GM18861 (cell line): ENCODE measurements around the gene E2F4.

Experiments
- ATAC-seq: cut with Tn5 transposase; IDR thresholded peaks from one replicate; pipeline ENCODE4 v1.9.1; 2021; ENCODE audit not compliant: unreplicated experiment

Gene E2F4

DNA sequence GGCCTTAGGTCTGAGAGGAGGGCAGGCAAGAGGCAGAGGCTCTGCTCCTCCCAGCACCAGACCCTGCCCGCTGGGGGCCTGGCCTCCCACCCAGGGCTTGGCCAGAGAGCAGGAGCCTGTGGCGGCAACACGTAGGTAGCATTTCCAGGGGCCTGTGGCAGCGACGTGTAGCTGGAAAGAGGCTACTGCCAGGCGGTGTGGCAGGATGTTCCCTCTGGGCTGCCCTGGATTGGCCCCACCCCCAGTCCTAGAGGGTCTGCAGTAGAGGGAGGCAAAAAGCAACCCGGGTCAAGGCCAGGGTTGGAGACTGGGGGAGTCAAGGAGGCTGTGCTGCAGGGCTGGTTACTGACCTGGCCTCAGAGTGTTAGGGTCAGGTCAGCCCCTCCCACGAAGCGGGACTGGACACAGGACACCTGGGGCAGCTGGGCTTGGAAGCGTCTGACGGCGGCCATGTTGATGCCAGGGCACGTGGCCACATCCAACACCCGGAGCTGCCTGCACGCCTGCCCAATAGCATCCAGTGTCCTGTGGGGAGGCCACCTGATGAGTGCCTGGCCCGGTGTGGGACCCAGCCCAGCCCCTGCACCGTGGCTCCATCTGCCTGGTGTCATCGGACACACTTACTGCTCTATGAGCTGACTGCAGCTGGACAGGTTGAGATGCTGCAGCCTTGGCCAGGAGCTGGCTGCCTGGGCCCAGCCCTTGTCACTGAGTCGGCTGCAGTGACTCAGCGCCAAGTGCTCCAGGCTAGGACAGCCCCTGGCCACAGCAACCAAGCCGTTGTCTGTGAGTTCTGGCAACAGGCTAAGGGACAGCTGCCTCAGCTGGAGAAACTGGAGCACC lies 15.5 kb downstream of the E2F4 start:
- no peak for ATAC-seq

DNA sequence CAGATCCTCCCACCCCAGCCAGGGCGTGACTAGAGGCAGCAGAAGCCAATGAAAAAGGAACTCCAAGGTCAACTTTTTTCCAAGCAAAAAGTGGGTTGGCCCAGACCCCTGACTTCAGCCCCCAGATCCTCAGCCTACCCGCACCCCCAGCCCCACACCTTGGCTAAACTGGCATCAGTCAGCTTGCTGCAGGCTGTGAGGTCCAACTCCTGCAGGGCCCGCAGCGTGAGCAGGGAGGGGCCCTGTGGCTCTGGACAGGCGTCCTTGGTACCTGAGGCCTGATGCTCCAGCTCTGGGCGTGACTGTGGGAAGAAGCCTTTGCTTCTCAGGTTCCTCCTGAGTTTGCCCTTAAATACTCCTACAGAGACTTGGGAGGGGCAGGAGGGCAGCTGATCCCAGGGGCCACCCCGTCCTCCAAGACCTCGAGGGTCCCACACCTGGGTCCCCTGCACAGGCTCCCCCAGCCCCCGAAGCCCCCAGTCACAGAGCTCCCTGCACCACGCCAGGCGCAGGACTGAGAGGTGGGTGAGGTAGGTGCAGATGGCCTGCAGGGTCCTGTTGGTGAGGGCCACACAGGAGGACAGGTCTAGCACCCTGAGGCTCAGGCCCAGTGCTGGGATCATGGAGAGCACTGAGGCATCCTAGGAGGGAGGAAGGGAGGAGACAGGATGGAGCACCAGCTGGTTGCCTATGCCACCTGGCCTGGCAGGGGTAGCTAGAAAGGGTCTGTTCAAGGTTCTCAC lies 16.4 kb downstream of the E2F4 start:
- ATAC-seq = no peak

GRCh38 chr16:67209565-67209964 lies 17.6 kb downstream of the E2F4 start:
- ATAC-seq = no peak

DNA sequence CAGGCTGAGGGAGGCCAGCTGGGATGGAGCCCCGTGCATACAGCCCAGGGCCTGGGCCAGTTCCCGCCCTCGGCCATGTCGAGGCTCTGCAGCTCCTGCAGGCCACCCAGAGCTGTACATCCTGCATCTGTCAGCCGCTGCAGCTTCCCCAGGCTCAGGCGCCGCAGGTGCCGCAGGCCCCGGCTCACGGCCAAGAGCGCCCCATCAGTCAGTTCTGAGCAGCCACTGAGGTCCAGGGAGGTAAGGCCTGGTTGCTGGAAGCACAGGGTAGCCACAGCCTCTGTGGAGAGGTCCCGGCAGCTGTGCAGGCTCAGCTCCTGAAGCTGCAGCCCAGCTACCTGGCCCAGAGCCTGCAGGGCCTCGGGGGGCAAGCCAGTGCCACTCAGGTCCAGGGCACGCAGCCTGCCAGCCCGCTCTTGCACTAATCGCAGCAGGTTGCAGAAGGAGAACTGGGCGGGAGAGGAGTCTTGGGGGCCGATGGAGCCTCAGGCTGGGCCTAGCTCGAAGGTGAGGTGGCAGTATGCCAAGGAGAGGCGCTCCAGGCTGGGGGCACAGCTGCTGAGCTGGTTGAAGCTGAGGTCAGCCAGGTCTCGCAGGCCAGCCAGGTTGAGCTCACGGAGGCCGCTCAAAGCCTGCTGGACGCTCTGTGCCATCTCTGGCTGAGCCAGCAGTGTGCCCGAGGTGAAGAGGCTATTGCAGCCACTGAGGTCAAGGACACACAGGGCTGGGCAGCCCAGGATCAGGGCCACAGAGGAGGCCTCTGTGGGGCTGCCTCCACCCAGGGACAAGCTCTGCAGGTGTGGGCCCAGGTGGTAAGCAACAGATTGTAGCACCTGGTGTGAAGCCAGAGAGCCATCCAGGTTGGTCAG lies 18.3 kb downstream of the E2F4 start:
- no peak for ATAC-seq

GRCh38 chr16:67211674-67212073 lies 19.7 kb downstream of the E2F4 start:
- ATAC-seq = no peak

GRCh38 chr16:67212766-67213165 lies 20.8 kb downstream of the E2F4 start:
- ATAC-seq = no peak

GRCh38 chr16:67213197-67214019 lies 21.5 kb downstream of the E2F4 start:
- ATAC-seq = no peak

- no peak for ATAC-seq
Measured at GRCh38 chr16:67215706-67216105, 23.8 kb downstream of the E2F4 start.

GRCh38 chr16:67216612-67217490 lies 24.9 kb downstream of the E2F4 start:
- ATAC-seq = no peak

- ATAC-seq = no peak
Measured at GRCh38 chr16:67223992-67224391, 32.0 kb downstream of the E2F4 start.

DNA sequence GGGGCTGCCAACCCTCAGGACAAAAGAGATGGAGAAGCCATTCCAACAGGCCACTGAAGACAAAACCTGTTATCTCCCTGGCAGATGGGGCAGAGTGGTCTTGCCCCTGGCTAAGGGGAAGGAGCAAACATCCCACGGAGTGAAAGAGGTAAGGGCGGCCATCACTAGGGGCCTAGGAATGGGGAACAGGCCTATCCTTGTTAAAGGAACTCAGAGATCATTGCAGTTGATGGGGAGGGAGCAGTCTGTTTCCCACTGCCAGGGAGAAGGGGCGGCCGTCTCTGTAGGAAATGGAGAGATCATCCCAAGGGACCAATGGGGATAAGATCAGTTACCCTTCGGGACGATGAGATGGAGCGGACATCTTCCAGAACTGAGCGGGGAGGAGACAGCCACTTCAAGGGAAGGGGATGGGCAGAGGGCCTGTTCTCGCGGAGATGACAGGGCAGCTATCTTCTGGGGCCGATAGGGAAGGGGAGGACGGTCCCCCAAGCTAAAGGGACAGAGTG lies 34.4 kb downstream of the E2F4 start:
- ATAC-seq = no peak

DNA sequence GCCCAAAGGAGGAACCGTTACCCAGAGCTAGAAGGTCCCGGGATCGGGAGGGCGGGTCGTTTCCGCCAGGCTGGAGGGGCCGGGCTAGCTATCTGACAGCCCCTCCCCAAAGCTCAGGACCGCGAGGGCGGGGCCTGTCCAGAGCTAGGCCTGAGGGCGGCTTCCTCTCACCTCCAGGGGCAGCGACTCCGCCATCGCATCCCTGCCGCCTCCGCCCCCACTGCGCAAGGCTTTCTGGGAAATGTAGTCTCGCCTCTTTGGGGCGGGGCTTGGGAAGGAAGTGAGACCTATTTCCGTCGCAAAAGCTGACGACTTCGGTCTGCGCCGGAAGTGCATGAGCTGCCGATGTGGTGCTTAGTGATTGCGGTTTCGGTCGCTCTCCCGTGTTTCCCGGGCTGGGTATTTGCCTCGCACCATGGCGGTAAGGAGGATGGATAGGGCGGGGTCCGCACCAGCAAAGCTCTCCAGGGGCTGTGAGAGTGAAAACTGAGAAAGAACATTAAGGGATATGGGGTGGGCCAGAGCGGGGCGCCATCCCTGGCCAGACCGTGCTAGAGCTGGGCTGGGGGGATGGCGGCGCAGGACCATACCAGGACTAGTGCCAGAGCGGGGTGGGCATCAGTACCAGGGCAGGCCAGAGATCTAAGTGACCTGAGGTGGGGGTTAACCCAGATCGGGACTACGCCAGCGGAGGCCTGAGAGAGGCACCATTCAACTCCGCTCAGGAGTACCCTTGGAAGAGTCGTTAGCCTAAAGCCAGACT lies 35.0 kb downstream of the E2F4 start, which contains the start of gene TMEM208:
TSS of gene TMEM208 (plus strand) at position 327 of the 763 bp plus-strand sequence. CDS start at position 416, 89 bp downstream.
- peak; percentile 79 for ATAC-seq

GRCh38 chr16:67227567-67227921 lies 35.6 kb downstream of the E2F4 start:
- no peak for ATAC-seq

DNA sequence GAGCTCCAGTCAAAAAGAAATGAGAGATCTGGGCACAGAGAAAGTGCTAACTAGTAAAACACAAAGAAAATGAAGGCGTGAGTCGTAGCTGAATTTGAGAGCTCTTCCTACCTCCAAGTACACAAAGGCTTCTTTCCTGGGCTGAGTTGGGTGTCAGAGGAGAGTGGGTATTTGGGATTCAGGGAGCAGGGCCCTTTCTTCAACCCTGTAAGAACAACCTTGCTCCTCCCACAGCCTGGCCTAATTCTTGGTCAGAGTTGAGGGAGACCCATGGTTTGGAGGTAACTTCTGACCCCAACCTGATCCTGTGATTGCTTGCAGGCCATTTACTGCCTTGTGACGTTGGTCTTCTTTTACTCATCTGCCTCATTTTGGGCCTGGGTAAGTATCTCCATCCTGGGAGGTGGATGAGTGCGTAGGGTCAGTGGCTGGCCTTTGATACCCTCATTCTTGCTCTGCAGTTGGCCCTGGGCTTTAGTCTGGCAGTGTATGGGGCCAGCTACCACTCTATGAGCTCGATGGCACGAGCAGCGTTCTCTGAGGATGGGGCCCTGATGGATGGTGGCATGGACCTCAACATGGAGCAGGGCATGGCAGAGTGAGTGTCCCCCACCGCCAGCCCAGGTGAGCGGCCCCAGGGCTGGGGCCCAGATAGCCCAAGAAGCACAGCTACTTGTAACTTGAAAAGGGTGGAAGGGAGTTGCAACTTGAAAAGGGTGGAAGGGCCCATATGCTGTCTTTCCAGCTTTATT lies 36.3 kb downstream of the E2F4 start:
- no peak for ATAC-seq

DNA sequence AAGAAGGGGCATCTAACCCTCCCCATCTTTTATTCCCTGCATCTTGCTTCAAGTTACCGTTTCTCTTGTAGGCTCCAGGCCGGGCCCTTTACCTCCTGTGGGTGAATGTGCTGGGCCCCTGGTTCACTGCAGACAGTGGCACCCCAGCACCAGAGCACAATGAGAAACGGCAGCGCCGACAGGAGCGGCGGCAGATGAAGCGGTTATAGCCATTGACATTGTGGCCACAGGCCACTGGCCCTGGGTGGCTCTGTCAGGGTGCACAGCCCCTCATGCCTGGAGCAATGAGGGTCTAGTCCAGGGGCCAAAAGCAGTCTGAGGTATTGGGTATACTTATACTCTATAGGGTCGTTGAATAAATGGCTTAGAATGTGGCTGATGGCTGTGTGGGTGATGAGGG lies 37.0 kb downstream of the E2F4 start:
- ATAC-seq = no peak

DNA sequence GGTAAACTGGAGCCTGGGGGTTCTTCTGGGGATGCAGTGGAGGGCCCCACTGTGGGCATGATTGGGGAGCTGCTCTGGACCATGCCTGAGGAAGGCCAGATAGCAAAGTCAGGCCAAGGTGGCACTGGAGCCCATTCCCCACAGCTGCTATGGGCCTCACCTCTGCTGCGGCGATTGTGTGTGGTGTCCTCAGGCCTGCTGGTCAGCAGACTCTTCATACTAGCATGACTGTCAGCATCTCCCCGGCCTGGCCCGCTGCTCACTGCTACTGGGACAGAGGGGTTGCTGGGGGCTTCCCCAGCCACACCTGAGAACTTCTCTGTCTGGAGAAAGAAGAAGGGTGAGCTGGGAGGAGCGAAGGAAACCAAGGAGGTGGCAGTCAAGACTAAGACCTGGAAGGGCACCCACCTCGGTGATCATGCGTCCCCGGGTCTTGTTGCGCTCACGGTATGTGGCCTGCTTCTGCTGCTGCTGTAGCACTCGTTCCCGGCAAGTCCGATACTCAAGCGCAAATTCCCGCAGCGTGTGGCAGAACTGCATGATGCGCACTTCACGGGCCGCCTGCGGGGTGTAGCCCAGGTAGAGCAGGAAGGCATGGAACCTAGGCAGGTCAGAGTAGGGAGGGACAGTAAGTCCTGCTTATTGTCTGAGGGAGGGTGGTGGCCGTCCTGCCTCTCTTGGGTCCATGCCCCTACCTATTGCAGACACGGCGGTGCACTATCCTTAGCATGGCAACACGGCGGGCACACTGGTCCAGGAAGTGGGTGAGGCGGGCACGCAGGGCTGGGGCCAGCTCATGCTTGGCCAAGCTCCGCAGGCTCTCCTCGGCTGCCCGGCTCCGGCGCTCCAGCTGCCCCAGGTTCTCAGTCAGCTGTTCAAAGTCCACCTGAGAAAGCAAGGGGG lies 38.2 kb downstream of the E2F4 start:
- no peak for ATAC-seq
